Thoracic aorta (tissue), 2 donors: ENCODE data around the gene TSC22D1. TPM values are rescaled to one million over a fixed set of nuclear protein-coding genes. Genes with fewer than 3 reads are reported as not detected.

Source experiments
- ATAC-seq: fragments of 150-250 bp; one replicate; pipeline ENCODE4 v1.8.0; 2017; ENCODE audit warnings: low read depth; ENCODE audit not compliant: insufficient number of reproducible peaks, low FRiP score
- DNase-seq: peaks from one replicate; pipeline ENCODE4 v3.0.0-alpha.2; 2020; ENCODE audit warnings: low spot score
- H3K27ac ChIP-seq, 2 donors: fragments of 200-600 bp; sonication (generic); 1 replicate in 1 of 2; 2 replicates in 1 of 2; pipeline ENCODE4 v1.5.1; 2016; ENCODE audit warnings: mild to moderate bottlenecking in 2 of 2, moderate library complexity in 2 of 2
- H3K27me3 ChIP-seq: fragments of 200-600 bp; sonication (generic); replicated peaks from 2 replicates; pipeline ENCODE4 v1.6.0; 2016; ENCODE audit warnings: mild to moderate bottlenecking; ENCODE audit not compliant: insufficient read depth
- H3K36me3 ChIP-seq: fragments of 200-600 bp; sonication (generic); one replicate; pipeline ENCODE4 v1.5.1; 2016
- H3K4me1 ChIP-seq, 2 donors: fragments of 200-600 bp; sonication (generic); 1 replicate in 1 of 2; 2 replicates in 1 of 2; pipeline versions ENCODE4 v1.5.1 to v1.6.0; 2016; ENCODE audit warnings: low read depth in 2 of 2, mild to moderate bottlenecking in 1 of 2; ENCODE audit not compliant: control insufficient read depth in 1 of 2
- H3K4me3 ChIP-seq: fragments of 200-600 bp; sonication (generic); 2 replicates; pipeline ENCODE4 v1.5.1; 2016; ENCODE audit warnings: mild to moderate bottlenecking
- H3K9me3 ChIP-seq: fragments of 200-600 bp; sonication (generic); 2 replicates; pipeline ENCODE4 v1.5.1; 2016
- total RNA-seq, 2 donors: library from RNA; depleted of rRNA; stranded (reverse); fragments of >200 nt; gene quantifications; one replicate each; pipeline versions ENCODE4 v1.1.0 to v1.2.3, GENCODE V29; 2016
- TF ChIP-seq, protein P1 (sequence below): fragments of 200-600 bp; sonication (generic); IDR thresholded peaks from one replicate; pipeline ENCODE4 v1.5.1; 2019; ENCODE audit warnings: antibody characterized with exemption

Gene TSC22D1
- total RNA-seq, 2 donors from 2014 or later = 107 to 129 TPM

DNA sequence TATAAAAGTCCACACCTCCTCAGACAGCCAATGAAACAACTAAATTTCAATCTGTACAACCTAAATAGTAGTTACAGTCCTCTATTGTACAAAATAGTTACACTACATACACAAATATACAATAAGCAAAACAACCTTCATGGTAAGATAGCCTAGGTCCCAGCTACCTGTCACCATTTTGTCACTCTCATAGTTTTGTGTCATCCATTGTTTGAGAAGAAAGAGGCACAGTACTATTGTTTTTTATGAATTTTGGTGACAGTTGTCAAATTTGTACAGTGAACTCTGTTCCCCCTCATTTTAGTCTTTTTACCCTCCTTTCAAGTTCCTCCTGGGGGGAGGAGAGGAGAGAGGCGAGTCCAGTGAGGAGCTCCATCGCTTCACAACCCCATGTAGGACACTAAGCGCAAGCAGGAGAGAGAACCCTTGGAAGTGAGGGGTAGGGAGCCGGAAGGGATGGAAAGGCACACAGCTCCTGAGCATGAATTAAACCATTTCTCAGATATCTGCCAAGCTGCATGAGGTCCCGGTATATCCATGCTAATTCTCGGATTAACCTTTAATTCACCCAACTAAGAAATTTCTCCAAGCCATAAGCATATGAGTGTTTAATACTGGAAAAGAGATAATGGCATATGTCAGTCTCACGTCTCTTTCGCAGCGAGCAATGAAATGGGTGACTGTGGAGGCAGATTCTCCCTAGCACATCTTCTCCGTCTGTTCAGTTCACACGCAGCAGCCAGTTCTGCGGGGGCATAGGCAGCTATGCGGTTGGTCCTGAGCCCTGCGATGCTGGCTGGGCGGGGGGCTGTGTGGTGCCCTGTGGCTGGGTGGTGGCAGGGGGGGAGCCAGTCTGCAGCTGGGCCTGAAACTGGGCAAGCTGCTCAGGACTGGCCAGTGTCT is 142.0 kb downstream of the TSC22D1 start:
- ATAC-seq (no peak), DNase-seq (no peak)
- Histone ChIP-seq H3K9me3 (no peaks in the 10 kb centered on the region), H3K27me3 (no peaks in the 10 kb centered on the region), H3K4me3 (peak overlapping the region; percentile 80), H3K27ac (peak overlapping the region in 1 of 2 donors; percentile 83), H3K4me1 (peaks cover 11 to 37% of the 10 kb centered on the region in 2 donors), H3K36me3 (peaks cover 8% of the 10 kb centered on the region)
- TF ChIP-seq, protein P1, sequence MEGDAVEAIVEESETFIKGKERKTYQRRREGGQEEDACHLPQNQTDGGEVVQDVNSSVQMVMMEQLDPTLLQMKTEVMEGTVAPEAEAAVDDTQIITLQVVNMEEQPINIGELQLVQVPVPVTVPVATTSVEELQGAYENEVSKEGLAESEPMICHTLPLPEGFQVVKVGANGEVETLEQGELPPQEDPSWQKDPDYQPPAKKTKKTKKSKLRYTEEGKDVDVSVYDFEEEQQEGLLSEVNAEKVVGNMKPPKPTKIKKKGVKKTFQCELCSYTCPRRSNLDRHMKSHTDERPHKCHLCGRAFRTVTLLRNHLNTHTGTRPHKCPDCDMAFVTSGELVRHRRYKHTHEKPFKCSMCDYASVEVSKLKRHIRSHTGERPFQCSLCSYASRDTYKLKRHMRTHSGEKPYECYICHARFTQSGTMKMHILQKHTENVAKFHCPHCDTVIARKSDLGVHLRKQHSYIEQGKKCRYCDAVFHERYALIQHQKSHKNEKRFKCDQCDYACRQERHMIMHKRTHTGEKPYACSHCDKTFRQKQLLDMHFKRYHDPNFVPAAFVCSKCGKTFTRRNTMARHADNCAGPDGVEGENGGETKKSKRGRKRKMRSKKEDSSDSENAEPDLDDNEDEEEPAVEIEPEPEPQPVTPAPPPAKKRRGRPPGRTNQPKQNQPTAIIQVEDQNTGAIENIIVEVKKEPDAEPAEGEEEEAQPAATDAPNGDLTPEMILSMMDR = no peak

DNA sequence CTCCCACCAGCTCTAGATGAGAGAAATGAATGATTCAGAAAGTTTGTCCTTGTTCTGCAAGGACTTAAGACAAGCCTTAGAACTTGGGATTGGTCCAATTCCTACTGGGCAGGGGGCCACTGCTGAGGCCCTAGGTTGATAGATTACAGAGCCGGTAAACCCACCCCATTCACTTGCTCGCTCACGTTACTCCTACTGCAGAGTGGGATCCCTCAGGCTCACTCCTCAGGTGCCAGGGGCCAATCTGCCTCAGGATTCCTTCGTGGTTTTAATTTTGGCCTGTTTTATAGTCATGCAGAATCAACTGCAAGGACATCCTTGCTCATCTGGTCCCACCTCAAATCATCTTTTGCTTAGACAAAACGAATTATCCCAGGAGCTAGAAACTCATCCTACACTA is 143.5 kb downstream of the TSC22D1 start:
- DNase-seq (no peak), ATAC-seq (no peak)
- H3K36me3 ChIP-seq = peaks cover 8% of the 10 kb centered on the region
- H3K9me3 ChIP-seq = no peaks in the 10 kb centered on the region
- TF ChIP-seq, protein P1 = no peak
- H3K4me3 ChIP-seq = no peak overlapping the region
- peaks cover 11 to 43% of the 10 kb centered on the region in 2 donors for H3K4me1 ChIP-seq
- H3K27me3 ChIP-seq = no peaks in the 10 kb centered on the region
- no peak overlapping the region for H3K27ac ChIP-seq

DNA sequence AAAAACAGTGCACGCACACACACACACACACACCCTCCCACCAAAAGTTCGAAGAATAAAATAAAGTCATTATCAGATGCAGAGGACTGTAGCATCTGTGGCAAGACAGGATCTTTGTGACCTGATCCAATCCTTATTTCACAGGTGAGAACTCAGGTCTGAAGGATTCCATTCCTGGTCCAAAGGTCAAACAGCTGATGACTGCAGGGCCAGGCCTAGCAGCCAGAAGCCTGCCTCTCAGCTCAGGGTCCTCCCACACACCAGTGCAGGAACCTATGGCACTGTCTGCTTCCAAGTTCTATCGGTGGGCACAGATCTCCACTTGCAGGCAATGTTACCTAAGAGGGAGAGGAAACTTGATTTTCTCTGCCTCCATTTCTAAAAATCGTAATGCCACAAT is 145.0 kb downstream of the TSC22D1 start:
- DNase-seq (no peak), ATAC-seq (no peak)
- H3K36me3 ChIP-seq = peaks cover 8% of the 10 kb centered on the region
- TF ChIP-seq, protein P1 = no peak
- no peaks in the 10 kb centered on the region for H3K9me3 ChIP-seq
- H3K27me3 ChIP-seq = no peaks in the 10 kb centered on the region
- no peak overlapping the region for H3K27ac ChIP-seq
- H3K4me1 ChIP-seq = peaks cover 11 to 38% of the 10 kb centered on the region in 2 donors
- H3K4me3 ChIP-seq = no peak overlapping the region

DNA sequence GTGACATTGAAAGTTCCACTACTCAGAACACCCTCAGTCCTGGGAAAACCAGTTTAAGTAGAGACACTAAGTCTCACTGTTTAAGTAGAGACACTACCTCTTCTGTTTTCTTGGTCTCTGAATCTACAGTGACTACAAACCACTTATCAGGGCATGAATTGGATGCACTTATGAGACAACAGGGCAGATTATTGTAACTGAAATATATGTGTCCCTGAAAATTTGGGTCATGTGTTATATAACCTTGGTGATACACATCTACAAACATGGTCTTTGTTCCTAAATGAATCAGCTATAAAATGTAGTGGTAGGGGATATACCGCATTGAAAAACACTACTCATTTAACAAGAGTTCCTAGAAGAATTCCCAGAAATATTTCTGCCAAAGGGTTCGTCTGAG is 146.8 kb downstream of the TSC22D1 start:
- DNase-seq (no peak), ATAC-seq (no peak)
- Histone ChIP-seq H3K27ac (no peak overlapping the region), H3K4me1 (peaks cover 7 to 33% of the 10 kb centered on the region in 2 donors), H3K27me3 (no peaks in the 10 kb centered on the region), H3K9me3 (no peaks in the 10 kb centered on the region), H3K4me3 (no peak overlapping the region), H3K36me3 (peaks cover 8% of the 10 kb centered on the region)
- TF ChIP-seq, protein P1 = no peak

DNA sequence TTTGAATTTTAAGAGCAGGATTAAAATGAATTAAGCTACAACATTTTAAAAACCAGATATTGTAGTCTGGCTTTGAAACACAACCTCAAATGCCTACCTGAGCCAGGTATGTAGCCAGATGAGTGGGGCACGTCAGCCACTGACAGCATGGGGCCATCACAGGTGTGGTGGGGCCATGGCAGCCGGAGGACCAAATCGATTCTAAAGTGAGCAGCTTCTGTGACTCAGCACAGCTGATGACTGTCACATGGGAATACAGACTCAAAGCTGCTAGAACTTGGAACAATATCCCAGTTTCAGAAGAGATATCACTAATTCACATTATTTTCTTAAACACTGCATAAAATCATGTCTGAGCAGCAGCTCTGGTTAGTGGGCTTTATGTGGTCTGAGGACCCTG is 149.7 kb downstream of the TSC22D1 start:
- Histone ChIP-seq H3K27ac (no peak overlapping the region), H3K4me1 (peaks cover 0 to 12% of the 10 kb centered on the region in 2 donors), H3K36me3 (no peaks in the 10 kb centered on the region), H3K9me3 (no peaks in the 10 kb centered on the region), H3K27me3 (no peaks in the 10 kb centered on the region), H3K4me3 (no peak overlapping the region)
- no peak for DNase-seq
- no peak for ATAC-seq
- TF ChIP-seq, protein P1 = no peak
